SU-DHL-6 (cell line): Measurements from ENCODE around the gene DCDC1.

Experiments
- EZH2phosphoT487 ChIP-seq: fragments of 200-600 bp; sonication (generic), shearing (Covaris generic); conservative IDR thresholded peaks from 2 replicates; pipeline ENCODE4 v1.6.1; 2018; ENCODE audit warnings: mild to moderate bottlenecking, antibody characterized with exemption, low read length, moderate library complexity, mixed read lengths
- TF ChIP-seq, protein P1 (sequence below): fragments of 200-600 bp; sonication (generic); IDR thresholded peaks from one replicate; pipeline ENCODE4 v1.5.1; 2017; ENCODE audit warnings: antibody characterized with exemption, mild to moderate bottlenecking, low read length, moderate library complexity; ENCODE audit not compliant: insufficient read depth, poor library complexity, severe bottlenecking

DNA sequence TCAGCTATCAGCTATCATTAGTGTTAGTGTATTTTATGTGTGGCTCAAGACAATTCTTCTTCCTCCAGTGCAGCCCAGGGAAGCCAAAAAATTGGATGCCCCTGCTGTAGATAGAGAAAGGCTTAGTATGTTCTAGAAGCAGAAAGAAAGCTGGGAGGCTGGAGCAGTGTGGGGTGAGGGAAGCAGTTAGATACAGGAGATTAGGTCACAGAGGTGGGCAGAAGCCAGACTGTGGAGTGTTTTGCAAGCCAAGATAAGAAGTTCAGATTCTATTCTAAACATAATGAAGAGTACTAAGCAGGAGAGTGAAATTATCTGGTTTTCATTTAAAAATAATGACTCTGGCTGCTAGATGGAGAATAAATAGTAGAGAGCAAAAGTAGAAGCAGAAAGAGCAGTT is 381.7 kb downstream of the DCDC1 start:
- TF ChIP-seq, protein P1, sequence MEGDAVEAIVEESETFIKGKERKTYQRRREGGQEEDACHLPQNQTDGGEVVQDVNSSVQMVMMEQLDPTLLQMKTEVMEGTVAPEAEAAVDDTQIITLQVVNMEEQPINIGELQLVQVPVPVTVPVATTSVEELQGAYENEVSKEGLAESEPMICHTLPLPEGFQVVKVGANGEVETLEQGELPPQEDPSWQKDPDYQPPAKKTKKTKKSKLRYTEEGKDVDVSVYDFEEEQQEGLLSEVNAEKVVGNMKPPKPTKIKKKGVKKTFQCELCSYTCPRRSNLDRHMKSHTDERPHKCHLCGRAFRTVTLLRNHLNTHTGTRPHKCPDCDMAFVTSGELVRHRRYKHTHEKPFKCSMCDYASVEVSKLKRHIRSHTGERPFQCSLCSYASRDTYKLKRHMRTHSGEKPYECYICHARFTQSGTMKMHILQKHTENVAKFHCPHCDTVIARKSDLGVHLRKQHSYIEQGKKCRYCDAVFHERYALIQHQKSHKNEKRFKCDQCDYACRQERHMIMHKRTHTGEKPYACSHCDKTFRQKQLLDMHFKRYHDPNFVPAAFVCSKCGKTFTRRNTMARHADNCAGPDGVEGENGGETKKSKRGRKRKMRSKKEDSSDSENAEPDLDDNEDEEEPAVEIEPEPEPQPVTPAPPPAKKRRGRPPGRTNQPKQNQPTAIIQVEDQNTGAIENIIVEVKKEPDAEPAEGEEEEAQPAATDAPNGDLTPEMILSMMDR = no peak
- TF ChIP-seq EZH2phosphoT487 = no peak
